Measurements from ENCODE around the gene TOGARAM2. TPM values are rescaled to one million over a fixed set of nuclear protein-coding genes. Genes with fewer than 3 reads are reported as not detected.

TOGARAM2 gene
- polyA plus RNA-seq, 1 donor (not counting 4 experiments of a cell fraction or from before 2014, with no cell fraction given) = 0.10 TPM

DNA sequence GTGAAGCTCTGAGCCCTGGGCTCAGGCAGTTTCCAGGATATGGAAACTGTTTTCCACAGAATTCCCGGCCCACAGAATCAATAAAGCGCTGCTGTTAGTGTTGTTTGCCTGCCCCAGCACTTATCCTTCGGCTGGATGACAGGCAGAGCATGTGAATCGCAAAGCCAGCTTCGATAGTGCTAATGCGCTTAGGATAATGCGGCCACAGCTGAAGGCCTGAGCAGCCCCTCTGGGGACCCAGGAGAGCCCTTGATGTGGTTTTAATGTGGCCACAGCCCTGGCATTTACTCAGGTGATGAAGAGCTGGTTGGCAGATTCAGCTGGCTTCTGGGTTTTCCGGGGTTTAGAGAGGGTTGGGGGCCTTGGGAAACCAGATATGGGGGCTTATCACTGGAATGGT, 69.5 kb downstream of the TOGARAM2 start:
- Histone ChIP-seq H3K9me1 (ENCODE audit: control insufficient read depth, extremely low read depth, insufficient read depth, low read length) (no peaks in the 10 kb centered on the region), H3K4me1 (ENCODE audit: control insufficient read depth, extremely low read depth, insufficient read depth, low read length) (peaks cover 16% of the 10 kb centered on the region), H4K20me1 (ENCODE audit: control insufficient read depth, extremely low read depth, insufficient read depth, low read length) (no peaks in the 10 kb centered on the region), H3K27ac (ENCODE audit: control insufficient read depth, insufficient read depth, low read length) (no peak overlapping the region), H3K9ac (ENCODE audit: control insufficient read depth, extremely low read depth, insufficient read depth, low read length) (no peak overlapping the region), H3K27me3 (ENCODE audit: control insufficient read depth, extremely low read depth, insufficient read depth, low read length) (no peaks in the 10 kb centered on the region), H2AFZ (ENCODE audit: control insufficient read depth, low read length) (no peak overlapping the region), H3K9me3 (ENCODE audit: control insufficient read depth, low read depth, low read length) (no peaks in the 10 kb centered on the region), H3K4me2 (ENCODE audit: control insufficient read depth, extremely low read depth, insufficient read depth, low read depth, low read length) (no peak overlapping the region), H3K79me2 (ENCODE audit: control insufficient read depth, insufficient read depth, low read length) (no peaks in the 10 kb centered on the region), H3K36me3 (ENCODE audit: control insufficient read depth in 2 of 2, extremely low read depth in 1 of 2, insufficient read depth in 2 of 2, low read length in 2 of 2) (no peaks in the 10 kb centered on the region), H3K4me3 (ENCODE audit: control insufficient read depth in 2 of 3, extremely low read depth in 1 of 3, insufficient read depth in 2 of 3, low read depth in 1 of 3, low read length in 3 of 3) (no peak overlapping the region)
- TF ChIP-seq EZH2 (IDR thresholded peaks at IDR 0.05; ENCODE audit: low read length) = no peak
- TF ChIP-seq CTCF (optimal IDR thresholded peaks at IDR 0.05 in 1 of 3, IDR thresholded peaks at IDR 0.05 in 1 of 3, conservative IDR thresholded peaks at IDR 0.05 in 1 of 3; ENCODE audit: extremely low read depth in 1 of 3, insufficient read depth in 2 of 3, low read length in 3 of 3) = no peak
- FAIRE-seq (no peak), DNase-seq (ENCODE audit: low read depth, low spot score) (no peak)
- dilution Hi-C loops (cut with MboI; ENCODE audit: extremely low pct_ligation_motif_present, low sequenced_read_pairs) = loop anchor here (25.0 kb wide), 1 partner anchor 137 kb away; no protein-coding TSS in a partner anchor

GRCh38 chr2:29051730-29052129, 70.6 kb downstream of the TOGARAM2 start:
- dilution Hi-C loops (cut with MboI; ENCODE audit: extremely low pct_ligation_motif_present, low sequenced_read_pairs) = loop anchor here (25.0 kb wide), 1 partner anchor 136 kb away; no protein-coding TSS in a partner anchor
- no peaks in the 10 kb centered on the region for H3K9me1 ChIP-seq (ENCODE audit: control insufficient read depth, extremely low read depth, insufficient read depth, low read length)
- H3K9me3 ChIP-seq (ENCODE audit: control insufficient read depth, low read depth, low read length) = no peaks in the 10 kb centered on the region
- no peak overlapping the region for H3K4me3 ChIP-seq (ENCODE audit: control insufficient read depth in 2 of 3, extremely low read depth in 1 of 3, insufficient read depth in 2 of 3, low read depth in 1 of 3, low read length in 3 of 3)
- no peak overlapping the region for H3K4me2 ChIP-seq (ENCODE audit: control insufficient read depth, extremely low read depth, insufficient read depth, low read depth, low read length)
- H3K9ac ChIP-seq (ENCODE audit: control insufficient read depth, extremely low read depth, insufficient read depth, low read length) = no peak overlapping the region
- no peak overlapping the region for H3K27ac ChIP-seq (ENCODE audit: control insufficient read depth, insufficient read depth, low read length)
- H2AFZ ChIP-seq (ENCODE audit: control insufficient read depth, low read length) = no peak overlapping the region
- DNase-seq (ENCODE audit: low read depth, low spot score) (no peak), FAIRE-seq (no peak)
- no peaks in the 10 kb centered on the region for H4K20me1 ChIP-seq (ENCODE audit: control insufficient read depth, extremely low read depth, insufficient read depth, low read length)
- TF ChIP-seq CTCF (optimal IDR thresholded peaks at IDR 0.05 in 1 of 3, IDR thresholded peaks at IDR 0.05 in 1 of 3, conservative IDR thresholded peaks at IDR 0.05 in 1 of 3; ENCODE audit: extremely low read depth in 1 of 3, insufficient read depth in 2 of 3, low read length in 3 of 3) (no peak), EZH2 (IDR thresholded peaks at IDR 0.05; ENCODE audit: low read length) (no peak)
- H3K36me3 ChIP-seq (ENCODE audit: control insufficient read depth in 2 of 2, extremely low read depth in 1 of 2, insufficient read depth in 2 of 2, low read length in 2 of 2) = no peaks in the 10 kb centered on the region
- H3K79me2 ChIP-seq (ENCODE audit: control insufficient read depth, insufficient read depth, low read length) = no peaks in the 10 kb centered on the region
- no peaks in the 10 kb centered on the region for H3K27me3 ChIP-seq (ENCODE audit: control insufficient read depth, extremely low read depth, insufficient read depth, low read length)
- peaks cover 16% of the 10 kb centered on the region for H3K4me1 ChIP-seq (ENCODE audit: control insufficient read depth, extremely low read depth, insufficient read depth, low read length)

Measured in keratinocyte (primary cell).